ENCODE results near the gene TMEM207. TPM values are rescaled to one million over a fixed set of nuclear protein-coding genes. Genes with fewer than 3 reads are reported as not detected.

Gene TMEM207
- total and polyA plus RNA-seq, 2 of the 13 experiments (the other 11 are each of a cell fraction or from before 2014, with no cell fraction given) = not detected

DNA sequence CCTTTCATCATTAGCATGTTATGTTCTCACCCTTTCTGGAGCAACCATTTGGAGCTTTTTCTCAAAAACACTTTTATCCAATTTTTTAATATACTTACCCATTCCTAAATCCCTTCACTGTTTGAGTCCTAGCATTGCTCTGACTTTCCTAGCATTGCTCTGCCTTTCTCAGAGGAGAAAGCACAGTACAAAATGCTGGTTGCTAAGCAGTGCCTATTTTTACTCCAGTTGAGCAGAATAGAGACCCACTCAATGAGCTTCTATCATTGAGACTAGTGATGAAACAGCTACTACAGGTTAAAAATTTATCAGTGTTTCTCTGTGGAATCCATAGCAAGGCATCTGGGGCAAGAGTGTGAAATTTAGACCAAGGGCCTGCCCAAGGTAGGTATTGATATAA lies 42.4 kb upstream of the TMEM207 start:
- H3K79me2 ChIP-seq (ENCODE audit: insufficient read depth, low read length) = no peaks in the 10 kb centered on the region
- H4K20me1 ChIP-seq (ENCODE audit: insufficient read depth, low read length) = no peaks in the 10 kb centered on the region
- intact Hi-C loops (cut with micrococcal nuclease; ENCODE audit: unreplicated experiment) (no loop called here), in situ Hi-C loops (cut with HindIII; ENCODE audit: extremely low pct_ligation_motif_present, low pct_unique_long_range_greater_than_20kb) (no loop called here)
- no peaks in the 10 kb centered on the region for H3K4me1 ChIP-seq (ENCODE audit: insufficient read depth, low read length)
- H3K27me3 ChIP-seq (ENCODE audit: control insufficient read depth in 1 of 2, insufficient read depth in 2 of 2, low read length in 2 of 2) = peaks cover 0 to 9% of the 10 kb centered on the region in 2 experiments; a peak in 2 of 5 replicates
- H3K9ac ChIP-seq (ENCODE audit: insufficient read depth, low read depth, low read length) = no peak overlapping the region
- no TSS peak for BruUV-seq (replicated peaks)
- no peak overlapping the region for H3K4me3 ChIP-seq (replicated peaks in 1 of 3; ENCODE audit: insufficient read depth in 1 of 3, low read depth in 2 of 3, low read length in 3 of 3)
- no peak overlapping the region for H2AFZ ChIP-seq (ENCODE audit: low read length)
- no peaks in the 10 kb centered on the region for H3K36me3 ChIP-seq (replicated peaks in 1 of 2; ENCODE audit: control insufficient read depth in 1 of 2, insufficient read depth in 2 of 2, low read length in 2 of 2)
- no peak for ATAC-seq
- H3K4me2 ChIP-seq (ENCODE audit: low read depth, low read length) = no peak overlapping the region
- FAIRE-seq = no peak
- no peak for DNase-seq (ENCODE audit: low spot score)
- TF ChIP-seq ZSCAN21 (CRISPR knock-in tag; IDR thresholded peaks at IDR 0.05; ENCODE audit: borderline replicate concordance) (no peak), ZSCAN31 (CRISPR knock-in tag; IDR thresholded peaks at IDR 0.05; ENCODE audit: low read depth) (no peak), GLMP (CRISPR knock-in tag; IDR thresholded peaks at IDR 0.05; ENCODE audit: borderline replicate concordance) (no peak), GMEB2 (CRISPR knock-in tag; IDR thresholded peaks at IDR 0.05; ENCODE audit: low read depth) (no peak)
- ChIA-PET POLR2A (no interaction called here), CTCF (ENCODE audit: low intra/inter-chr PET ratio, low total read pairs) (no interaction called here)
- no peaks in the 10 kb centered on the region for H3K9me3 ChIP-seq (ENCODE audit: low read length)
- H3K27ac ChIP-seq (ENCODE audit: extremely low read length, insufficient read depth, low read length) = no peak overlapping the region

- Histone ChIP-seq H3K27ac (ENCODE audit: extremely low read length, insufficient read depth, low read length) (no peak overlapping the region), H3K9ac (ENCODE audit: insufficient read depth, low read depth, low read length) (no peak overlapping the region), H3K4me1 (ENCODE audit: insufficient read depth, low read length) (no peaks in the 10 kb centered on the region), H3K79me2 (ENCODE audit: insufficient read depth, low read length) (no peaks in the 10 kb centered on the region), H3K4me3 (replicated peaks in 1 of 3; ENCODE audit: insufficient read depth in 1 of 3, low read depth in 2 of 3, low read length in 3 of 3) (no peak overlapping the region), H2AFZ (ENCODE audit: low read length) (no peak overlapping the region), H3K9me3 (ENCODE audit: low read length) (no peaks in the 10 kb centered on the region), H3K36me3 (replicated peaks in 1 of 2; ENCODE audit: control insufficient read depth in 1 of 2, insufficient read depth in 2 of 2, low read length in 2 of 2) (no peaks in the 10 kb centered on the region), H4K20me1 (ENCODE audit: insufficient read depth, low read length) (no peaks in the 10 kb centered on the region), H3K27me3 (ENCODE audit: control insufficient read depth in 1 of 2, insufficient read depth in 2 of 2, low read length in 2 of 2) (peaks cover 0 to 9% of the 10 kb centered on the region in 2 experiments; a peak in 2 of 5 replicates), H3K4me2 (ENCODE audit: low read depth, low read length) (no peak overlapping the region)
- FAIRE-seq (no peak), DNase-seq (ENCODE audit: low spot score) (no peak), ATAC-seq (no peak)
- intact Hi-C loops (cut with micrococcal nuclease; ENCODE audit: unreplicated experiment) (no loop called here), in situ Hi-C loops (cut with HindIII; ENCODE audit: extremely low pct_ligation_motif_present, low pct_unique_long_range_greater_than_20kb) (no loop called here)
- POLR2A ChIA-PET = no interaction called here
- 23% methylated on average over 4 of the region's 4 CpGs for WGBS (ENCODE audit: low lambda C conversion rate)
- BruUV-seq (replicated peaks) = no TSS peak
- CTCF ChIA-PET (ENCODE audit: low intra/inter-chr PET ratio, low total read pairs) = no interaction called here
- TF ChIP-seq U2AF1 (optimal IDR thresholded peaks at IDR 0.05; ENCODE audit: low read depth, low read length) (no peak), HCFC1 (IDR thresholded peaks at IDR 0.05; ENCODE audit: low read depth, low read length) (no peak), CBX2 (IDR thresholded peaks at IDR 0.05; ENCODE audit: low read depth, low read length) (no peak), CBX2 (CRISPR knock-in tag; IDR thresholded peaks at IDR 0.05; ENCODE audit: low read depth) (no peak), ASH2L (IDR thresholded peaks at IDR 0.05; ENCODE audit: insufficient read length, low read depth, low read length) (no peak), ZFP90 (CRISPR knock-in tag; IDR thresholded peaks at IDR 0.05; ENCODE audit: borderline replicate concordance) (no peak), MLX (CRISPR knock-in tag; IDR thresholded peaks at IDR 0.05) (no peak), ZNF512B (CRISPR knock-in tag; IDR thresholded peaks at IDR 0.05; ENCODE audit: borderline replicate concordance) (no peak)
Measured at GRCh38 chr3:190491533-190492054, 41.9 kb upstream of the TMEM207 start.
